Measurements from ENCODE around the gene ACKR2.

- TF ChIP-seq CTCF (IDR thresholded peaks at IDR 0.05) (no peak), POLR2AphosphoS5 (IDR thresholded peaks at IDR 0.05) (no peak), EP300 (IDR thresholded peaks at IDR 0.05) (no peak), POLR2A (IDR thresholded peaks at IDR 0.05) (no peak)
These were observed 66.3 kb downstream of the ACKR2 start, which contains the start of gene CYP8B1 for GRCh38 chr3:42875325-42876151.

All from stomach (tissue), 4 donors.